ENCODE data around the gene TUBAL3. TPM values are rescaled to one million over a fixed set of nuclear protein-coding genes. Genes with fewer than 3 reads are reported as not detected.

TUBAL3 gene
- total RNA-seq, 1 experiment from 2014 or later: 0.98 TPM

DNA sequence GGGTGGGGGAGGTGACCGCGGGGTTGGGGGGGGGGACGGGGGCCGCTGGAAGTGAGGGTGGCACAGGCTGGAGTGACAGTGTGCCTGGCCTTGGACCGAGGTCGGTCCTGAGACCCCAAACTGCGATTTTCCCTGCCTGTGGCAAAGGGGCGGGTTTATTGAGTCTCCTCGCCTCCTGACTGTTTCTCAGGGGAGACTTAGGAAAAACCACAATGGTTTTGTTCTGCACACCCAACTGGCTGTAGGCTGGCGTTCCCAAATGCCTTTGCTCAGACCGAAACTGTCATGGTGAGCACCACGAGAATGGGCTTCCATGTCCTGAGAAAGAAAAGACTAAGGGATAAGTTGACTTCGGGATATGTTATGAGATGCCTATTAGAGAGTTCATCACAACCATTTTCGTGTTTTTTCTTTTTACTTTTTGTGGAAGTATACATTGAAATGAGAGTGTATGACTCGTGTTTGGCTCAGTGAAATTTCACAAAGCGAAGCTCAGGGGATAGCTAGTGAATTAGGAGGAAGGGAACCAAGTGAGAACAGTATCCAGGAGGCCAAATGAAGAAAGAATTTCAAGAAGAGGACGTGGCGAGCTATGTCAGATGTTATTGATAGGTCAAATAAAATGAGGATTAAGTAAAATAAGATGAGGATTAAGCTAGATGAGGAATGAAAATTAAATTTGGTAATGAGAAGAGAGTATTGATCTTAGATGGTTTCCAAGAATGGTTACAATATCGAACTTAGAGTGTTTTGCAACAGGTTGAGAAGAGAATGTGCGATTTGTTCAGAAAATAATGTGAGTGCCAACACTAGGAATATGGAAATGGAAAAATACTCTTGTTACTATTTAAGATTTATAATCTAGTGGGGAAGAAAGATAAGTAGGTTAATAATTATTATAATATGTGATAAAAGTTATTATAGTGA lies 8.6 kb upstream of the TUBAL3 start:
- Histone ChIP-seq H3K27ac (ENCODE audit: low read depth, low read length) (peak overlapping the region; percentile 22; the same call in 1 of the 2 replicates), H2AFZ (ENCODE audit: low read depth, low read length, poor library complexity, severe bottlenecking) (no peak overlapping the region), H3K36me3 (ENCODE audit: control insufficient read depth in 1 of 2, insufficient read depth in 2 of 2, low read length in 2 of 2) (0 out of 4 replicates have a peak, but pooled peaks cover 0 to 7% of the 10 kb centered on the region in 2 experiments), H3K9ac (ENCODE audit: low read length) (peak overlapping the region; percentile 80), H3K79me2 (ENCODE audit: insufficient read depth, low read length) (peaks cover 55% of the 10 kb centered on the region), H3K4me1 (ENCODE audit: control insufficient read depth in 1 of 2, insufficient read depth in 2 of 2, low read length in 2 of 2) (peaks cover 4 to 10% of the 10 kb centered on the region in 2 experiments; a peak in 3 of 4 replicates), H3K9me2 (ENCODE audit: insufficient read depth) (no peaks in the 10 kb centered on the region), H3K9me3 (ENCODE audit: control insufficient read depth in 1 of 2, insufficient read depth in 1 of 2, low read depth in 1 of 2, low read length in 2 of 2) (peaks cover under 1 to 4% of the 10 kb centered on the region in 2 experiments; a peak in 2 of 4 replicates), H3K4me2 (ENCODE audit: low read length) (peak overlapping the region; percentile 77), H3K27me3 (ENCODE audit: insufficient read depth, low read length) (no peaks in the 10 kb centered on the region), H4K20me1 (ENCODE audit: insufficient read depth) (no peaks in the 10 kb centered on the region), H3K4me3 (replicated peaks in 1 of 2; ENCODE audit: low read depth in 1 of 2, low read length in 2 of 2) (peak overlapping the region; percentile 71 to 79)
- CTCF ChIA-PET: interaction anchor here (0.7 kb wide), 1 partner anchor 29 kb away, joined by 3 read pairs; no protein-coding TSS in a partner anchor
- POLR2A ChIA-PET: no interaction called here
- no peak for DNase-seq (ENCODE audit: low read depth, low spot score)
- ATAC-seq: peak; percentile 41
- TF ChIP-seq SRF (IDR thresholded peaks at IDR 0.05; ENCODE audit: low read depth) (no peak), EGR1 (IDR thresholded peaks at IDR 0.05; ENCODE audit: low read depth) (no peak), FOSL1 (IDR thresholded peaks at IDR 0.05; ENCODE audit: low read depth) (no peak), ELF1 (IDR thresholded peaks at IDR 0.05; ENCODE audit: borderline replicate concordance, low read depth) (no peak), SIN3A (IDR thresholded peaks at IDR 0.05; ENCODE audit: low read depth) (no peak), ZNF274 (IDR thresholded peaks at IDR 0.05; ENCODE audit: low read depth, low read length) (no peak), RAD21 (IDR thresholded peaks at IDR 0.05; ENCODE audit: low read depth) (no peak), YY1 (IDR thresholded peaks at IDR 0.05; ENCODE audit: extremely low read depth, insufficient replicate concordance, low read depth, low read length) (no peak), TCF7L2 (IDR thresholded peaks at IDR 0.05; ENCODE audit: borderline replicate concordance, extremely low read depth, insufficient read depth, insufficient read length) (no peak), CBX3 (IDR thresholded peaks at IDR 0.05; ENCODE audit: low read depth) (no peak), JUND (IDR thresholded peaks at IDR 0.05) (no peak), POLR2A (IDR thresholded peaks at IDR 0.05; ENCODE audit: borderline replicate concordance, extremely low read depth, insufficient read depth, insufficient read length) (no peak), EZH2phosphoT487 (IDR thresholded peaks at IDR 0.05; ENCODE audit: borderline replicate concordance) (no peak), SP1 (IDR thresholded peaks at IDR 0.05; ENCODE audit: low read depth) (no peak)
- TF ChIP-seq, protein P1, sequence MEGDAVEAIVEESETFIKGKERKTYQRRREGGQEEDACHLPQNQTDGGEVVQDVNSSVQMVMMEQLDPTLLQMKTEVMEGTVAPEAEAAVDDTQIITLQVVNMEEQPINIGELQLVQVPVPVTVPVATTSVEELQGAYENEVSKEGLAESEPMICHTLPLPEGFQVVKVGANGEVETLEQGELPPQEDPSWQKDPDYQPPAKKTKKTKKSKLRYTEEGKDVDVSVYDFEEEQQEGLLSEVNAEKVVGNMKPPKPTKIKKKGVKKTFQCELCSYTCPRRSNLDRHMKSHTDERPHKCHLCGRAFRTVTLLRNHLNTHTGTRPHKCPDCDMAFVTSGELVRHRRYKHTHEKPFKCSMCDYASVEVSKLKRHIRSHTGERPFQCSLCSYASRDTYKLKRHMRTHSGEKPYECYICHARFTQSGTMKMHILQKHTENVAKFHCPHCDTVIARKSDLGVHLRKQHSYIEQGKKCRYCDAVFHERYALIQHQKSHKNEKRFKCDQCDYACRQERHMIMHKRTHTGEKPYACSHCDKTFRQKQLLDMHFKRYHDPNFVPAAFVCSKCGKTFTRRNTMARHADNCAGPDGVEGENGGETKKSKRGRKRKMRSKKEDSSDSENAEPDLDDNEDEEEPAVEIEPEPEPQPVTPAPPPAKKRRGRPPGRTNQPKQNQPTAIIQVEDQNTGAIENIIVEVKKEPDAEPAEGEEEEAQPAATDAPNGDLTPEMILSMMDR (IDR thresholded peaks at IDR 0.05 in 2 of 3, conservative IDR thresholded peaks at IDR 0.05 in 1 of 3; ENCODE audit: borderline replicate concordance in 1 of 3, insufficient read depth in 1 of 3, low read depth in 2 of 3, low read length in 2 of 3): no peak
- TF ChIP-seq, protein P2, sequence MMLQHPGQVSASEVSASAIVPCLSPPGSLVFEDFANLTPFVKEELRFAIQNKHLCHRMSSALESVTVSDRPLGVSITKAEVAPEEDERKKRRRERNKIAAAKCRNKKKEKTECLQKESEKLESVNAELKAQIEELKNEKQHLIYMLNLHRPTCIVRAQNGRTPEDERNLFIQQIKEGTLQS (IDR thresholded peaks at IDR 0.05): no peak
- TF ChIP-seq, protein P3, sequence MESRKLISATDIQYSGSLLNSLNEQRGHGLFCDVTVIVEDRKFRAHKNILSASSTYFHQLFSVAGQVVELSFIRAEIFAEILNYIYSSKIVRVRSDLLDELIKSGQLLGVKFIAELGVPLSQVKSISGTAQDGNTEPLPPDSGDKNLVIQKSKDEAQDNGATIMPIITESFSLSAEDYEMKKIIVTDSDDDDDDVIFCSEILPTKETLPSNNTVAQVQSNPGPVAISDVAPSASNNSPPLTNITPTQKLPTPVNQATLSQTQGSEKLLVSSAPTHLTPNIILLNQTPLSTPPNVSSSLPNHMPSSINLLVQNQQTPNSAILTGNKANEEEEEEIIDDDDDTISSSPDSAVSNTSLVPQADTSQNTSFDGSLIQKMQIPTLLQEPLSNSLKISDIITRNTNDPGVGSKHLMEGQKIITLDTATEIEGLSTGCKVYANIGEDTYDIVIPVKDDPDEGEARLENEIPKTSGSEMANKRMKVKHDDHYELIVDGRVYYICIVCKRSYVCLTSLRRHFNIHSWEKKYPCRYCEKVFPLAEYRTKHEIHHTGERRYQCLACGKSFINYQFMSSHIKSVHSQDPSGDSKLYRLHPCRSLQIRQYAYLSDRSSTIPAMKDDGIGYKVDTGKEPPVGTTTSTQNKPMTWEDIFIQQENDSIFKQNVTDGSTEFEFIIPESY (IDR thresholded peaks at IDR 0.05; ENCODE audit: extremely low read depth, insufficient replicate concordance, low read length): no peak
- RAD21 ChIA-PET (ENCODE audit: low non-redundant PET in 1 of 2, low total read pairs in 2 of 2, uncharacterized antibody in 2 of 2, unreplicated experiment in 2 of 2): no interaction called here
- TSS peak; percentile 40 for BruUV-seq (replicated peaks)
- intact Hi-C loops (cut with micrococcal nuclease): no loop called here

Data from HCT116 (cell line).